Measurements from ENCODE around the gene NKAIN4. TPM values are rescaled to one million over a fixed set of nuclear protein-coding genes. Genes with fewer than 3 reads are reported as not detected.

Gene NKAIN4
- total RNA-seq, 1 experiment from 2014 or later, result not detected

- CTCF ChIA-PET, result no interaction called here
- Histone ChIP-seq H4K20me1 (ENCODE audit: insufficient read depth) (no peaks in the 10 kb centered on the region), H3F3A (ENCODE audit: insufficient read depth, low read depth) (no peaks in the 10 kb centered on the region), H3K79me2 (ENCODE audit: low read depth) (no peaks in the 10 kb centered on the region), H3K36me3 (ENCODE audit: low read depth) (no peaks in the 10 kb centered on the region), H3K4me3 (no peak overlapping the region), H2AFZ (no peak overlapping the region), H3K27ac (no peak overlapping the region), H3K27me3 (ENCODE audit: insufficient read depth, low read depth) (peaks cover 81% of the 10 kb centered on the region), H3K4me1 (replicated peaks; ENCODE audit: insufficient read depth) (no peaks in the 10 kb centered on the region), H3K4me2 (no peak overlapping the region), H3K9me2 (ENCODE audit: insufficient read depth) (no peaks in the 10 kb centered on the region), H3K9me3 (ENCODE audit: insufficient read depth, low read depth) (no peaks in the 10 kb centered on the region)
- intact Hi-C loops (cut with micrococcal nuclease; ENCODE audit: unreplicated experiment), result no loop called here
- BruUV-seq (replicated peaks), result no TSS peak
- POLR2A ChIA-PET (ENCODE audit: unreplicated experiment), result no interaction called here
- TF ChIP-seq EZH2 (IDR thresholded peaks at IDR 0.05; ENCODE audit: low read depth) (no peak), CTCF (conservative IDR thresholded peaks at IDR 0.05) (no peak)
- no peak for DNase-seq
Measured at GRCh38 chr20:63262836-63263235, 8.6 kb upstream of the NKAIN4 start.

- no peak for DNase-seq
- H3K4me3 ChIP-seq, result no peak overlapping the region
- H2AFZ ChIP-seq, result no peak overlapping the region
- CTCF ChIA-PET, result no interaction called here
- TF ChIP-seq CTCF (conservative IDR thresholded peaks at IDR 0.05), result no peak
- no peak for TF ChIP-seq EZH2 (IDR thresholded peaks at IDR 0.05; ENCODE audit: low read depth)
- H3K9me3 ChIP-seq (ENCODE audit: insufficient read depth, low read depth), result no peaks in the 10 kb centered on the region
- no peaks in the 10 kb centered on the region for H3F3A ChIP-seq (ENCODE audit: insufficient read depth, low read depth)
- no peaks in the 10 kb centered on the region for H4K20me1 ChIP-seq (ENCODE audit: insufficient read depth)
- no TSS peak for BruUV-seq (replicated peaks)
- peaks cover 88% of the 10 kb centered on the region for H3K27me3 ChIP-seq (ENCODE audit: insufficient read depth, low read depth)
- H3K4me2 ChIP-seq, result no peak overlapping the region
- H3K36me3 ChIP-seq (ENCODE audit: low read depth), result no peaks in the 10 kb centered on the region
- no peaks in the 10 kb centered on the region for H3K4me1 ChIP-seq (replicated peaks; ENCODE audit: insufficient read depth)
- no peaks in the 10 kb centered on the region for H3K9me2 ChIP-seq (ENCODE audit: insufficient read depth)
- no peak overlapping the region for H3K27ac ChIP-seq
- no peaks in the 10 kb centered on the region for H3K79me2 ChIP-seq (ENCODE audit: low read depth)
- intact Hi-C loops (cut with micrococcal nuclease; ENCODE audit: unreplicated experiment), result no loop called here
- POLR2A ChIA-PET (ENCODE audit: unreplicated experiment), result no interaction called here
Measured at GRCh38 chr20:63261795-63262528, 7.7 kb upstream of the NKAIN4 start.

DNA sequence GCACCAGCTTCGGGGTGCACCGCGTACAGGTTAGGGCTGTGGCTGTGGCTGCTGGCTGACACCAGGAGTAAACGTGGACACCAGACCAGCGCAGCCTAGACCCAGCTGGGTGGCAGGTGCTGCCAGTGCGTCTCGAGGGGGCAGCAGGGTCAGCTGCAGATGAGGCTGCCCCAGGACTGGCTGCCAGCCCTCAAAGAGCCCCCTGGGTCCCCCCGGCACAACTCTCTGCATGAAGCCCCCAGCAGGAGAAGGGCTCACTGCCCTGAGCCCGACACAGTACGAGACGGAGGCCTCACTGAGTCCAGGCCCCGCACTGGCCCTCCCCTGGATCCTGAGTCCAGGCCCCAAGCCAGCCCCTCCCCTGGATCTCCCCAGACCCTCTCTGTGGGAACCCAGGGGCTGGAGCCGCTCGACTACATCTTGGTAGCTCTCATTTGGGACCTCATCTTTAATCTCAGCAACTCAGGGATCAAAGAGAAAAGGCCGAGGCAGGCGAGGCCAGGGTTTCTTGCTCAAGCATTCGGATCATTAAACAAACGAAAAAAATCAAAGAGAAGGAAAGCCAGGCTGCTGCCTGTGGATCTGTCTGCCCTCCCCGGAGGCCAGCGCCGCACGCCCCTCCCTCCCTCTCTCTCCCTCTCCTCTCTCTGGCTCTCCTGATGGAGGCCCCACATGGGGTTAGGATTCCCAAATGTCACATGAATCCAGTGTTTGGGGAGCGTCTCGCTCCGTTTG is 7.0 kb upstream of the NKAIN4 start:
- POLR2A ChIA-PET (ENCODE audit: unreplicated experiment), result no interaction called here
- no TSS peak for BruUV-seq (replicated peaks)
- Histone ChIP-seq H3K36me3 (ENCODE audit: low read depth) (no peaks in the 10 kb centered on the region), H3K4me3 (no peak overlapping the region), H4K20me1 (ENCODE audit: insufficient read depth) (no peaks in the 10 kb centered on the region), H3K9me3 (ENCODE audit: insufficient read depth, low read depth) (no peaks in the 10 kb centered on the region), H3K4me2 (no peak overlapping the region), H3K27me3 (ENCODE audit: insufficient read depth, low read depth) (peaks cover 95% of the 10 kb centered on the region), H2AFZ (no peak overlapping the region), H3F3A (ENCODE audit: insufficient read depth, low read depth) (no peaks in the 10 kb centered on the region), H3K4me1 (replicated peaks; ENCODE audit: insufficient read depth) (no peaks in the 10 kb centered on the region), H3K27ac (no peak overlapping the region), H3K9me2 (ENCODE audit: insufficient read depth) (no peaks in the 10 kb centered on the region), H3K79me2 (ENCODE audit: low read depth) (no peaks in the 10 kb centered on the region)
- DNase-seq, result no peak
- CTCF ChIA-PET, result no interaction called here
- TF ChIP-seq CTCF (conservative IDR thresholded peaks at IDR 0.05) (no peak), EZH2 (IDR thresholded peaks at IDR 0.05; ENCODE audit: low read depth) (no peak)
- intact Hi-C loops (cut with micrococcal nuclease; ENCODE audit: unreplicated experiment), result no loop called here

All from PC-9 (cell line).